Liver (tissue), 9 donors: ENCODE measurements around the gene TCF7L2. TPM values are rescaled to one million over a fixed set of nuclear protein-coding genes. Genes with fewer than 3 reads are reported as not detected.

ENCODE experiments used
- DNase-seq: peaks from one replicate; pipeline ENCODE4 v3.0.0-alpha.2; 2017; ENCODE audit warnings: low spot score
- H3K27ac ChIP-seq, 2 donors: one replicate each; pipeline ENCODE4 v1.7.0; 2013; ENCODE audit warnings: inconsistent platforms in 2 of 2, low read length in 2 of 2, control low read depth in 1 of 2, low read depth in 1 of 2, mild to moderate bottlenecking in 1 of 2
- H3K27me3 ChIP-seq, 4 donors: one replicate each; pipeline versions ENCODE4 v1.6.1 to v1.7.0; 2013; ENCODE audit warnings: low read length in 3 of 4, inconsistent platforms in 1 of 4, mild to moderate bottlenecking in 1 of 4, moderate library complexity in 1 of 4; ENCODE audit not compliant: control insufficient read depth in 4 of 4, insufficient read depth in 4 of 4
- H3K36me3 ChIP-seq, 4 donors: one replicate each; pipeline versions ENCODE4 v1.6.1 to v1.7.0; 2013; ENCODE audit warnings: low read length in 3 of 4, mild to moderate bottlenecking in 3 of 4, low read depth in 1 of 4, moderate library complexity in 1 of 4; ENCODE audit not compliant: control insufficient read depth in 4 of 4, insufficient read depth in 3 of 4
- H3K4me1 ChIP-seq, 4 donors: one replicate each; pipeline versions ENCODE4 v1.6.1 to v1.7.0; 2013; ENCODE audit warnings: low read length in 3 of 4, mild to moderate bottlenecking in 3 of 4, moderate library complexity in 1 of 4; ENCODE audit not compliant: control insufficient read depth in 4 of 4, insufficient read depth in 4 of 4
- H3K4me3 ChIP-seq, 3 donors: one replicate each; pipeline versions ENCODE4 v1.6.1 to v1.7.0; 2013; ENCODE audit warnings: low read length in 3 of 3, control low read depth in 1 of 3, low read depth in 1 of 3, mild to moderate bottlenecking in 1 of 3
- H3K9ac ChIP-seq, 2 donors: one replicate each; pipeline ENCODE4 v1.7.0; 2013; ENCODE audit warnings: low read length in 2 of 2, mild to moderate bottlenecking in 2 of 2, moderate library complexity in 2 of 2, control low read depth in 1 of 2, low read depth in 1 of 2
- H3K9me3 ChIP-seq, 4 donors: one replicate each; pipeline versions ENCODE4 v1.6.1 to v1.7.0; 2013; ENCODE audit warnings: low read length in 3 of 4; ENCODE audit not compliant: control insufficient read depth in 4 of 4
- CTCF ChIP-seq: fragments of 150-350 bp; IDR thresholded peaks from 2 replicates; pipeline ENCODE4 v1.5.1; 2017; ENCODE audit warnings: improper control_type of control experiment, low read depth, low read length; ENCODE audit not compliant: missing input control
- EGR1 ChIP-seq, 2 donors: IDR thresholded peaks; 2 replicates each; pipeline ENCODE4 v1.6.1; 2016 to 2018; ENCODE audit warnings: antibody characterized with exemption in 2 of 2, low read depth in 2 of 2
- FOXA1 ChIP-seq: IDR thresholded peaks from 2 replicates; pipeline ENCODE4 v1.6.1; 2016; ENCODE audit warnings: antibody characterized with exemption
- FOXA2 ChIP-seq: IDR thresholded peaks from 2 replicates; pipeline ENCODE4 v1.6.1; 2016; ENCODE audit warnings: antibody characterized with exemption
- GABPA ChIP-seq, 2 donors: IDR thresholded peaks in 1 of 2; conservative IDR thresholded peaks in 1 of 2; 2 replicates each; pipeline ENCODE4 v1.6.1; 2016; ENCODE audit warnings: antibody characterized with exemption in 2 of 2, mild to moderate bottlenecking in 1 of 2, moderate library complexity in 1 of 2
- HNF4A ChIP-seq, 2 donors: conservative IDR thresholded peaks; 2 replicates each; pipeline ENCODE4 v1.6.1; 2016; ENCODE audit warnings: antibody characterized with exemption in 2 of 2, mild to moderate bottlenecking in 2 of 2
- HNF4G ChIP-seq: IDR thresholded peaks from 2 replicates; pipeline ENCODE4 v1.6.1; 2016; ENCODE audit warnings: antibody characterized with exemption
- JUND ChIP-seq, 2 donors: IDR thresholded peaks; 2 replicates each; pipeline ENCODE4 v1.6.1; 2016; ENCODE audit warnings: antibody characterized with exemption in 2 of 2
- NR2F2 ChIP-seq: IDR thresholded peaks from 2 replicates; pipeline ENCODE4 v1.6.1; 2016; ENCODE audit warnings: antibody characterized with exemption
- RAD21 ChIP-seq, 2 donors: IDR thresholded peaks; 2 replicates each; pipeline ENCODE4 v1.6.1; 2016; ENCODE audit warnings: antibody characterized with exemption in 2 of 2, mild to moderate bottlenecking in 2 of 2
- RXRA ChIP-seq, 2 donors: IDR thresholded peaks; 2 replicates each; pipeline ENCODE4 v1.6.1; 2017 to 2018; ENCODE audit warnings: antibody characterized with exemption in 2 of 2, mild to moderate bottlenecking in 1 of 2
- SP1 ChIP-seq: IDR thresholded peaks from 2 replicates; pipeline ENCODE4 v1.6.1; 2018; ENCODE audit warnings: antibody characterized with exemption, mild to moderate bottlenecking
- TAF1 ChIP-seq: conservative IDR thresholded peaks from 2 replicates; pipeline ENCODE4 v1.6.1; 2016; ENCODE audit warnings: antibody characterized with exemption, mild to moderate bottlenecking
- YY1 ChIP-seq: IDR thresholded peaks from 2 replicates; pipeline ENCODE4 v1.6.1; 2016; ENCODE audit warnings: antibody characterized with exemption, mild to moderate bottlenecking
- WGBS: extraction: QIAGEN DNeasy Blood & Tissue Kit; methylation state at CpG from one replicate; pipeline ENCODE4 v1.1.7; 2013; 5-methylcytosine and 5-hydroxymethylcytosine counted together
- polyA plus RNA-seq, 2 donors: library from polyadenylated mRNA; stranded (reverse) in 1 of 2; unstranded in 1 of 2; fragments of 200-250 nt in 1 of 2; fragments of >200 nt in 1 of 2; fragmentation: Nextera tagmentation in 1 of 2; extraction: Ambion mirVana in 1 of 2; gene quantifications; one replicate each; pipeline versions ENCODE4 v1.2.1 to v1.2.3, GENCODE V29; 2013 to 2015
- total RNA-seq, 2 donors: library from RNA; depleted of rRNA; stranded (reverse); fragments of >200 nt; gene quantifications; one replicate each; pipeline ENCODE4 v1.2.3, GENCODE V29; 2014
- TF ChIP-seq, protein P1 (sequence below): IDR thresholded peaks from 2 replicates; pipeline ENCODE4 v1.6.1; 2016; ENCODE audit warnings: antibody characterized with exemption, mild to moderate bottlenecking
- donor health status: healthy.
- donor health status: healthy.
- donor health status: healthy.
- donor health status: healthy.
- donor health status: healthy.

TCF7L2 gene
- total and polyA plus RNA-seq, 4 donors: 4.9 to 18.0 (median 8.3) TPM

GRCh38 chr10:113035732-113036312, 85.8 kb downstream of the TCF7L2 start (continued):
- TF ChIP-seq JUND (IDR thresholded peaks at IDR 0.05) (peak; percentile 68 to 70), FOXA1 (peak; percentile 66), FOXA2 (peak; percentile 73), CTCF (no peak), EGR1 (IDR thresholded peaks at IDR 0.05; ENCODE audit: low read depth in 2 of 2) (peak in 1 of 2 donors; percentile 53), HNF4G (peak; percentile 59), TAF1 (no peak), YY1 (peak; percentile 86), RAD21 (IDR thresholded peaks at IDR 0.05) (peak; percentile 57 to 63)

GRCh38 chr10:113036619-113037018, 86.6 kb downstream of the TCF7L2 start:
- Histone ChIP-seq H3K36me3 (peaks cover 0 to 10% (median 3%) of the 10 kb centered on the region in 4 donors), H3K4me1 (peaks cover 3 to 25% (median 22%) of the 10 kb centered on the region in 4 donors), H3K4me3 (no peak overlapping the region), H3K9ac (no peak overlapping the region), H3K27me3 (no peaks in the 10 kb centered on the region), H3K27ac (no peak overlapping the region), H3K9me3 (no peaks in the 10 kb centered on the region)
- no peak for DNase-seq
- 98% methylated on average over 2 of the region's 2 CpGs for WGBS
- TF ChIP-seq RXRA (IDR thresholded peaks at IDR 0.05): no peak
- TF ChIP-seq RAD21 (IDR thresholded peaks at IDR 0.05): no peak
- no peak for TF ChIP-seq FOXA1
- no peak for TF ChIP-seq EGR1 (IDR thresholded peaks at IDR 0.05; ENCODE audit: low read depth in 2 of 2)
- no peak for TF ChIP-seq SP1
- no peak for TF ChIP-seq CTCF
- no peak for TF ChIP-seq HNF4A (conservative IDR thresholded peaks at IDR 0.05)
- no peak for TF ChIP-seq HNF4G
- no peak for TF ChIP-seq GABPA (IDR thresholded peaks at IDR 0.05 in 1 of 2, conservative IDR thresholded peaks at IDR 0.05 in 1 of 2)
- TF ChIP-seq, protein P1, sequence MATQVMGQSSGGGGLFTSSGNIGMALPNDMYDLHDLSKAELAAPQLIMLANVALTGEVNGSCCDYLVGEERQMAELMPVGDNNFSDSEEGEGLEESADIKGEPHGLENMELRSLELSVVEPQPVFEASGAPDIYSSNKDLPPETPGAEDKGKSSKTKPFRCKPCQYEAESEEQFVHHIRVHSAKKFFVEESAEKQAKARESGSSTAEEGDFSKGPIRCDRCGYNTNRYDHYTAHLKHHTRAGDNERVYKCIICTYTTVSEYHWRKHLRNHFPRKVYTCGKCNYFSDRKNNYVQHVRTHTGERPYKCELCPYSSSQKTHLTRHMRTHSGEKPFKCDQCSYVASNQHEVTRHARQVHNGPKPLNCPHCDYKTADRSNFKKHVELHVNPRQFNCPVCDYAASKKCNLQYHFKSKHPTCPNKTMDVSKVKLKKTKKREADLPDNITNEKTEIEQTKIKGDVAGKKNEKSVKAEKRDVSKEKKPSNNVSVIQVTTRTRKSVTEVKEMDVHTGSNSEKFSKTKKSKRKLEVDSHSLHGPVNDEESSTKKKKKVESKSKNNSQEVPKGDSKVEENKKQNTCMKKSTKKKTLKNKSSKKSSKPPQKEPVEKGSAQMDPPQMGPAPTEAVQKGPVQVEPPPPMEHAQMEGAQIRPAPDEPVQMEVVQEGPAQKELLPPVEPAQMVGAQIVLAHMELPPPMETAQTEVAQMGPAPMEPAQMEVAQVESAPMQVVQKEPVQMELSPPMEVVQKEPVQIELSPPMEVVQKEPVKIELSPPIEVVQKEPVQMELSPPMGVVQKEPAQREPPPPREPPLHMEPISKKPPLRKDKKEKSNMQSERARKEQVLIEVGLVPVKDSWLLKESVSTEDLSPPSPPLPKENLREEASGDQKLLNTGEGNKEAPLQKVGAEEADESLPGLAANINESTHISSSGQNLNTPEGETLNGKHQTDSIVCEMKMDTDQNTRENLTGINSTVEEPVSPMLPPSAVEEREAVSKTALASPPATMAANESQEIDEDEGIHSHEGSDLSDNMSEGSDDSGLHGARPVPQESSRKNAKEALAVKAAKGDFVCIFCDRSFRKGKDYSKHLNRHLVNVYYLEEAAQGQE: no peak
- TF ChIP-seq FOXA2: no peak
- TF ChIP-seq NR2F2: no peak
